ENCODE results near the gene SERPINH1.
A peak's percentile ranks its signal among the peaks of the same experiment; 100 is the strongest.

The SERPINH1 gene

DNA sequence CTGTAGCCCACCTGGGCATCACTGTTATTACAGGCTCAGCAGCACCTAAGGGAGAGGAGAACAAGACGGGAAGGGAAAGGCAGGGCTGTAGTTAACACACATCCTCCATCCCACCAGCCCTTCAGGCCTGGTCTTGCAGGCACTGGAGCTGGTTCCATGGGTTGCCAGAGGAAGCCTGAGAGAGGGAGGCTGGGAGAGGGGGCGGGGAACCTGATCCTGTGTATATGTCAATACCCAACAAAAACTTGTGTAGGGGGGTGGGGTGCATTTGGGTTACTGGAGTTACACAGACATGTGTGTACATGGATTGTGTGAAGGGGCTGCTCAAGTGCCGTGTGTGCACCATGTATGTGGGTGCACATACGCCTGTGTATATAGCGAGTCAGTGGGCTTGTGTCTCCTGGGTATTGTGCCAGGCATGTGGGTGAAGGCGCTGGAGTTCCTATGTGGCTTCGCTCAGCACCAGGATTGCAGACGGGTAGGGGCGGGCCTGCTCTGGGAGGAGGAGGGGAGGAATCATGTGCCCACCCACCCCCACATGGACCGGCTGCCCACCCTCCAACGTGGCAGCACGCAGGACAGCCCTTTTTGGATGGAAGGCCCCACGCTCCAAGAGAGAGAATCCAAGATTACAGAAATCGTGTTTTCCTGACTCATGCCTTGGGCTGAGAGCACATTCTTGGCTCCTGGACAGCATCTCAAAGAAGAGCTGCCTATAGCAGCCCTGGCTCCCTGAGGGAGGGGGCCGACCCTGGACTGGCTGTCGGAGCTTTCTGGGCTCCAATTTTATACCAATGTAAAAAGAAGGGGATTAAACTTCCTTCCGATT, 4.2 kb upstream of the SERPINH1 start:
- no peak for DNase-seq

- no peak for DNase-seq
Observed at GRCh38 chr11:75558939-75559843, 2.9 kb upstream of the SERPINH1 start.

GRCh38 chr11:75560644-75561043, 1.4 kb upstream of the SERPINH1 start:
- DNase-seq, result no peak

GRCh38 chr11:75561426-75562047, 516 bp upstream of the SERPINH1 start:
- no peak for DNase-seq

GRCh38 chr11:75562836-75563484, 907 bp downstream of the SERPINH1 start:
- no peak for DNase-seq

DNA sequence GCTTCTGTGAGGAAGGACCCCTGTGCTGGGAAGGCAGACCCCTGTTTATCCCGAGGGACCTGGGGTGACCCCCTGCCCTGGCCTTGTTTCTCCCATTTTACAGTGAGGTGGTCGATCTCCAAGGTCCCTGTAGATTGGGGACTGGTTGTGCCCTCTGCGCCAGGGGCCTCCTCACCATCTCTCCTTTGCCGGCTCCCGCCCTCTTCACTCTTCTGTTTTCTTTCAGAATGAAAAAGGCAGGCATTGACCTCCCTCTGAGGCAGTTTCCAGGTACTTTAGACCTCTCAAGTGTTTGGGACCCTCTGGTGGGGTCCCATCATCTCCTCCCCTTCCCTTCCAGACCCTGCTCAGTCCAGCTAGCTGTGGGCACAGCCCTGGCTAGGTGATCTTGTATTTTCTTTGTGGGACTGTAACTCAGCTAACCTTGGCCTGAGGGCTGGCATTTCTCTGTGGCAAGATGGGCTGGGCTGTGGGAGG, 1.5 kb downstream of the SERPINH1 start:
- DNase-seq, result no peak

GRCh38 chr11:75563978-75564552, 2.0 kb downstream of the SERPINH1 start:
- DNase-seq, result no peak

DNA sequence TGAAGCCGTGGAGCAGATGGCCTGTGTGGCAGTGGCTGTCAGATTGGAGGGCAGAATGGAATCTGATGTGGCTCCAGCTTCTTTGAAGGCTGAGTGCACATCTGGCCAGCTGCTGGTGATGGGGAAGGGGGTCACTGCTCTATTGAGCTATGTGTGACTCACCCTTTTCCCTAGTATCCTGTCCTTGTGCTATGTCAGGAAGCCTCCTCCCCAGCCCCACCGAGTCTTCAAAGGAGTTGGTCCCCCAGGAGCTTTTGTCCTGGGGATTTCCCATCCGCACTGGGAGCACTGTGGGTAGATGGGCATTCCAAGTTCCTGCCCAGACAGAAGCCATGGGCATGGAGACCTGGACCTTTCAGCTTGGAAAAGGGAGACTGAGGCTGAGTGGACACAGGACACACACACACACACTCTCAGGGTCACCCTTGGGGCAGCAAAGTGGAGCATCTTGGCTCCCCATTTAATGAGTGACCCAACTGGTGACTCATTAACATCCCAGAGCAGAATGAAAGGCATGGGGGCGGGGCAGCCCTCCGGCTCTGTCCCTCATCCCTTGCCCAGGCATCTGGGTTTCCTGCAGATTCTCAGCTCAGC, 3.3 kb downstream of the SERPINH1 start:
- no peak for DNase-seq

- no peak for DNase-seq
Observed at GRCh38 chr11:75565916-75566762, 4.1 kb downstream of the SERPINH1 start.

- DNase-seq, result no peak
Observed at GRCh38 chr11:75566763-75567279, 4.8 kb downstream of the SERPINH1 start.

- no peak for DNase-seq
Observed at GRCh38 chr11:75567971-75568370, 5.9 kb downstream of the SERPINH1 start.

DNA sequence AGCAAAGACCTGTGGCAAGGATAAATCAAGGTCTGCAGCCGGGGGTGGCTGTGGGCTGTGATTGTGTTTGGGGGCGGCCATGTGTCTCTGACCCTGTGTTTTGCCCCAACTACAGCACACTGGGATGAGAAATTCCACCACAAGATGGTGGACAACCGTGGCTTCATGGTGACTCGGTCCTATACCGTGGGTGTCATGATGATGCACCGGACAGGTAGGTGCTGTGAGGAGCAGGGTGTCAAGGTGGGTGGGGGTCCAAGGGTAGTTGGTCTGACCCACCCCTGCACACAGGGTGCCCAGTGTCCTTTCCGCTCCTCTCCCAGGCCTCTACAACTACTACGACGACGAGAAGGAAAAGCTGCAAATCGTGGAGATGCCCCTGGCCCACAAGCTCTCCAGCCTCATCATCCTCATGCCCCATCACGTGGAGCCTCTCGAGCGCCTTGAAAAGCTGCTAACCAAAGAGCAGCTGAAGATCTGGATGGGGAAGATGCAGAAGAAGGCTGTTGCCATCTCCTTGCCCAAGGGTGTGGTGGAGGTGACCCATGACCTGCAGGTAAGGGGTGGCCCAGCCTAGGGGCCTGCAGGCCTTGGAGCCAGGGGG, 6.7 kb downstream of the SERPINH1 start:
- no peak for DNase-seq

GRCh38 chr11:75570559-75571139, 8.6 kb downstream of the SERPINH1 start:
- no peak for DNase-seq

- DNase-seq, result no peak
Observed at GRCh38 chr11:75571625-75572024, 9.6 kb downstream of the SERPINH1 start.

- no peak for DNase-seq
Observed at GRCh38 chr11:75572744-75573143, 10.7 kb downstream of the SERPINH1 start.

DNA sequence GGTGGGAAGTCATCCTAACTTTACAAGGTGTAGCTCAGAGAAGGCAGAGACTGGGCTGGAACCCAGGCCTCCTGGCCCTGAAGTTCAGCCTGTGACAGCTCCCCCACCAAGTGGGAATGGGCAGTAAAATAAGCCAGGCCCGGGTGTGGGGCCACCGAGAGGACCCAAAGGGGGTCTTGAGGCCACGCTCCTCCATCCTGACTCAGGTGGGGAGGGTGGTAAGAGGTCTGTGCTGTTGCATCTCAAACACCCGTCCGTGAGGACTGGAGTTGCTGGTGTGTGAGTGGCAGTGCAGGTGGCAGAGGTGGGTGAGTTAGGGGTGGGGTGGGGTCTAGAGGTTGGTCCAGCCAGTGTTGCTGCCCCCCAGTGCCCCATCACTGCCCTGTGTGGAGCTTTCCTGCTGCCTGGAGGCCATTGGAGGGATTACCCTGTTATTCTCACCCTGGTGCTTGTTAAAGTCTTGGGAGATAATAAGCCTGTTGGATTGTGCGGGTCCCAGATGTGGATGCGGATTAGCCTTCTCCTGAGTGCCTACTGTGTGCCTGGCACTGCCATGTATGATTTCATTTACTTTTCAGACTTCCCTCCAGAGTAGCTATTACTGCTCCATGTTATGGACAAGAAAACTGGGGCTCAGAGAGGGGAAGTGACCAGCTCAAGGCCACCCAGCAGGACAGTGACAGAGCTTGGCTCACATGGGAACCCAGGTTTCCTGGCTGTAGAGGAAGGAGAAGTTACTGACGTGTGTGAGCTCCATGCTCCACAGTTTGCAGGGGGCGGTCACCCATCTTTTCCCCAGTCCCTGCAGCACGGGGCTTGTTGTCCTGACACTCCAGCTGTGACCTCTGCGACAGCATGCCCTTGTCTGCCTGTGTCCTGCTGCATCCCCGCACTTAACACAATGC, 12.9 kb downstream of the SERPINH1 start:
- no peak for DNase-seq

DNA sequence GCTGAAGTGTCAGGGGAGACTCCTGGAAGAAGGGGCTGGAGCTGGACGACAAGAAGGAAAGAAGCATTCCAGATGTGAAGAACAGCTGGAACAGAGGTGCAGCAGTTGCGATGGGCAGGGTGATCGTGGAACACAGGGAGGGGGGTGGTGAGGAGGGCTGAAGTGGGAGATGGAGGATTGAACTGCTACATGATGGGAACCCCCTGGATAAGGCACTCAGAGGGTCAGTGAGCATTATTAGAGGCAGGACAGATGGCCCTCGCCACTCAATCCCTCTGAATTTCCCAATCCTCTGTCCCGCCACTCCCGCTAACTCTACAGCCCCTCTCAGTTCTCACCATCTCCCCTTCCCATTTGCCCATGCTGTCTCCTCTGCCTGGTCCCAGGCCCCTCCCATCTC, 14.0 kb downstream of the SERPINH1 start:
- no peak for DNase-seq

DNA sequence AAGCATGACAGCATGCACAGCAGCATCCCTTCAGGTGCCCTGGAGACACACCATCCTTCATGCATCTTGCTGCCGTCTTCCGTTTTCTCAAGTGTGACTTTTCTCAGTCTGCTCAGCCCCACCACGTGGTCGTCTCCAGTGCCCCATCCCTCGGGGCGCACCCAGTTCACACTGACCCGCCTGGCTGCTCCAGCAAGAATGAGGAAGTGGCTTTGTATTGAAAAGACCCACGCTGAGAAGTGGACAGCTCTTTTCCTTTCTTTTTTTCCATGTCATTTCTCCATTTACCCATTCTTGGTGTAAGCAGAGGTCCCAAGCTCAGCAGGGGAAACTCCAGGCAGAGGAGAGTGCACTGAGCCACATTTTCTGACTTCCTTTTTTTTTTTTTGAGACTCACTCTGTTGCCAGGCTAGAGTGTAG, 14.5 kb downstream of the SERPINH1 start:
- no peak for DNase-seq

DNA sequence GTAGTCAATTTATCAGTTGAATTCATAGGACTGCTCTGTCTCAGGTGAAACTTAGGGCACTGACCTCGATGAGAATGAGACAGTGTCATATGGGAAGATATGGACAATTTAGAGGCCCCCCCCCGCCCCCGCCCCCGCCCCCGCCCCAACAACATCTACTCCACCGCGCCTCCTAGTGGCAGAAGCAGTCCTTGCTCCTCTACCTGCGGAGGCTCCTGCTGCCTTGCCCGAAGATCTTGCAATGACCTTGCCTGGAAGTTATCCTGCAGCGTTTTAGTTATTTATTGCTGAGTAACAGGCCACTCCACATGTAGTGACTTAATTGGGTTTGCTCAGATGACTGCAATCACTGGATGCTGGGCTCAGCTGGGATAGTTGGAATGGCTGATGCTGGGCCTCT, 15.2 kb downstream of the SERPINH1 start:
- DNase-seq, result peak; percentile 66

Data from activated CD8-positive, alpha-beta memory T cell treated with anti-CD3 and anti-CD28 coated beads, Interleukin-2, amount 50 U/mL, for 4 hours (primary cell).